K562 (cell line): ENCODE data around the gene TEAD4. TPM values are rescaled to one million over a fixed set of nuclear protein-coding genes. Genes with fewer than 3 reads are reported as not detected.

Experiments
- BRD9 ChIP-seq: fragments of 450-650 bp; IDR thresholded peaks from 2 replicates; pipeline ENCODE4 v1.6.1; 2018; ENCODE audit warnings: low read depth; ENCODE audit not compliant: partially characterized antibody
- EGR1 ChIP-seq: fragments of 450-650 bp; conservative IDR thresholded peaks from 2 replicates; pipeline ENCODE4 v1.6.1; 2017; ENCODE audit warnings: mild to moderate bottlenecking
- ELK3 ChIP-seq: fragments of 450-650 bp; formaldehyde crosslinking; IDR thresholded peaks from 2 replicates; pipeline ENCODE4 v1.4.0; 2020; ENCODE audit warnings: mild to moderate bottlenecking
- FOSL1 ChIP-seq: fragments of 200-800 bp; sonication (Bioruptor generic); conservative IDR thresholded peaks from 2 replicates; pipeline ENCODE4 v1.6.1; 2016; ENCODE audit warnings: missing genetic modification characterization, missing compliant biosample characterization
- FOXJ3 ChIP-seq: sonication (generic); formaldehyde crosslinking; IDR thresholded peaks from 2 replicates; pipeline ENCODE4 v1.4.0; 2020; ENCODE audit warnings: mild to moderate bottlenecking, missing genetic modification reagents
- HCFC1 ChIP-seq: IDR thresholded peaks from 2 replicates; pipeline ENCODE4 v1.6.1; 2012; ENCODE audit warnings: low read depth, low read length, improper control_type of control experiment
- HNRNPK ChIP-seq: fragments of 200-400 bp; formaldehyde crosslinking; IDR thresholded peaks from one replicate; pipeline ENCODE4 v1.6.1; 2018; ENCODE audit warnings: mild to moderate bottlenecking, low read depth, low read length; ENCODE audit not compliant: poor library complexity, severe bottlenecking
- MCM7 ChIP-seq, 2 experiments: fragments of 450-650 bp; IDR thresholded peaks; 2 replicates each; pipeline ENCODE4 v1.6.1; 2016 to 2018
- MITF ChIP-seq: IDR thresholded peaks from 2 replicates; pipeline ENCODE4 v1.6.1; 2014; ENCODE audit warnings: antibody characterized with exemption
- NELFE ChIP-seq: IDR thresholded peaks from 2 replicates; pipeline ENCODE4 v1.6.1; 2011; ENCODE audit warnings: mild to moderate bottlenecking; ENCODE audit not compliant: insufficient read depth, insufficient read length
- NR1H2 ChIP-seq: sonication (generic); formaldehyde crosslinking; IDR thresholded peaks from 2 replicates; pipeline ENCODE4 v1.4.0; 2020; ENCODE audit warnings: mild to moderate bottlenecking, missing genetic modification reagents
- NRF1 ChIP-seq, 2 experiments: fragments of 450-650 bp; IDR thresholded peaks in 1 of 2; conservative IDR thresholded peaks in 1 of 2; 2 replicates each; pipeline ENCODE4 v1.6.1; 2014; ENCODE audit warnings: mild to moderate bottlenecking in 2 of 2
- NUFIP1 ChIP-seq: fragments of 450-650 bp; IDR thresholded peaks from 2 replicates; pipeline ENCODE4 v1.6.1; 2018; ENCODE audit not compliant: partially characterized antibody
- RAD51 ChIP-seq: fragments of 450-650 bp; IDR thresholded peaks from 2 replicates; pipeline ENCODE4 v1.7.1; 2016; ENCODE audit warnings: low read depth, mild to moderate bottlenecking, borderline replicate concordance
- RFX1 ChIP-seq: fragments of 450-650 bp; IDR thresholded peaks from 2 replicates; pipeline ENCODE4 v1.6.1; 2016; ENCODE audit warnings: mild to moderate bottlenecking, moderate library complexity
- SP1 ChIP-seq: sonication (generic); formaldehyde crosslinking; IDR thresholded peaks from 2 replicates; pipeline ENCODE4 v1.8.1; 2022; ENCODE audit warnings: mild to moderate bottlenecking, missing genetic modification reagents
- STAT5A ChIP-seq: IDR thresholded peaks from 2 replicates; pipeline ENCODE4 v1.6.1; 2012; ENCODE audit warnings: low read length, inconsistent platforms, borderline replicate concordance
- TAF9B ChIP-seq: fragments of 450-650 bp; IDR thresholded peaks from 2 replicates; pipeline ENCODE4 v1.6.1; 2018; ENCODE audit warnings: mild to moderate bottlenecking; ENCODE audit not compliant: partially characterized antibody
- TCF7L2 ChIP-seq: fragments of 150-350 bp; IDR thresholded peaks from 2 replicates; pipeline ENCODE4 v1.6.1; 2016; ENCODE audit warnings: low read depth, mild to moderate bottlenecking, low read length, moderate library complexity
- TRIM24 ChIP-seq, 2 experiments: fragments of 450-650 bp; IDR thresholded peaks; 2 replicates each; pipeline ENCODE4 v1.6.1; 2016
- ZBTB7A ChIP-seq: IDR thresholded peaks from 2 replicates; pipeline ENCODE4 v1.6.1; 2011; ENCODE audit warnings: low read depth, mild to moderate bottlenecking, low read length, moderate library complexity, borderline replicate concordance; ENCODE audit not compliant: control insufficient read depth
- ZNF165 ChIP-seq: fragments of 250-450 bp; sonication (Bioruptor Pico); IDR thresholded peaks from 2 replicates; pipeline ENCODE4 v1.4.0; 2020; ENCODE audit warnings: borderline replicate concordance
- ZNF609 ChIP-seq: sonication (generic); formaldehyde crosslinking; IDR thresholded peaks from 2 replicates; pipeline ENCODE4 v1.8.1; 2023; ENCODE audit warnings: missing genetic modification reagents, mild to moderate bottlenecking, borderline replicate concordance
- polyA plus RNA-seq, 8 experiments: library from polyadenylated mRNA; depleted of rRNA in 4 of 8; stranded (reverse) in 5 of 8; unstranded in 3 of 8; fragments of >200 nt; fragmentation: Nextera tagmentation in 2 of 8; fragmentation: Illumina TruSeq in 1 of 8; extraction: Ambion mirVana in 2 of 8; extraction: Trizol in 1 of 8; gene quantifications; 2 replicates each; pipeline versions ENCODE4 v1.2.1 to v1.2.3, GENCODE V29; 2011 to 2014; ENCODE audit warnings: inconsistent platforms in 1 of 8, missing spikeins in 1 of 8
- total RNA-seq, 7 experiments: library from RNA; depleted of rRNA in 6 of 7; stranded (reverse); fragments of >200 nt in 6 of 7; fragmentation: Illumina TruSeq in 2 of 7; extraction: Trizol in 2 of 7; gene quantifications; 2 replicates each; pipeline versions ENCODE4 v1.2.1 to v1.2.3, GENCODE V29; 2011 to 2021; ENCODE audit warnings: low replicate concordance in 1 of 7

TEAD4 gene
- total and polyA plus RNA-seq, 9 of the 15 experiments (the other 6 are each of a cell fraction or from before 2014, with no cell fraction given) = 0.82 to 40.0 (median 17.0) TPM

- TF ChIP-seq HNRNPK = no peak
- TF ChIP-seq TCF7L2 = no peak
- TF ChIP-seq NELFE = no peak
- TF ChIP-seq RAD51 = no peak
- TF ChIP-seq ZNF165 (CRISPR knock-in tag) = no peak
- no peak for TF ChIP-seq MCM7 (IDR thresholded peaks at IDR 0.05)
- TF ChIP-seq FOXJ3 (CRISPR knock-in tag) = no peak
- TF ChIP-seq MITF = no peak
- no peak for TF ChIP-seq FOSL1 (tag)
- TF ChIP-seq ZNF609 (CRISPR knock-in tag) = no peak
- no peak for TF ChIP-seq EGR1
- no peak for TF ChIP-seq BRD9
- no peak for TF ChIP-seq SP1
- TF ChIP-seq HCFC1 = no peak
- no peak for TF ChIP-seq RFX1
- 0 out of 4 replicates have a peak, but pooled peaks of 1 of the 2 experiments have one; percentile 24 for TF ChIP-seq NRF1 (conservative IDR thresholded peaks at IDR 0.05 in 1 of 2, IDR thresholded peaks at IDR 0.05 in 1 of 2)
- no peak for TF ChIP-seq TRIM24 (IDR thresholded peaks at IDR 0.05)
- no peak for TF ChIP-seq ELK3 (CRISPR knock-in tag)
- no peak for TF ChIP-seq STAT5A
- no peak for TF ChIP-seq NR1H2
- TF ChIP-seq NUFIP1 = no peak
- TF ChIP-seq TAF9B = no peak
- TF ChIP-seq ZBTB7A = 0 out of 2 replicates have a peak, but pooled peaks have one; percentile 26
Observed at GRCh38 chr12:3076730-3077571, 117.8 kb downstream of the TEAD4 start, which contains the start of gene TSPAN9 (continued).
